IMR-90 (cell line): Measurements from ENCODE around the gene IFI27L2. TPM values are rescaled to one million over a fixed set of nuclear protein-coding genes. Genes with fewer than 3 reads are reported as not detected.

Experiments
- ATAC-seq: fragments of 200-7000 bp; cut with Tn5 transposase; 2 replicates; pipeline ENCODE4 v1.9.1; 2020; ENCODE audit warnings: low read depth, mild to moderate bottlenecking, moderate library complexity
- BruUV-seq: library from RNA; stranded (reverse); fragments of 400-500 nt; replicated peaks from 2 replicates; lab custom pipeline; 2021; lab: Mats Ljungman, UMichigan
- CTCF ChIA-PET: fragments of 300-600 bp; formaldehyde crosslinking; extraction: SDS; loops from one replicate; lab custom pipeline; 2021; ENCODE audit warnings: antibody characterized with exemption; lab: Yijun Ruan, JAX
- POLR2A ChIA-PET: fragments of 300-600 bp; sonication (Branson Sonifier 250); formaldehyde crosslinking; loops from one replicate; lab custom pipeline; 2022; ENCODE audit warnings: antibody characterized with exemption; ENCODE audit not compliant: unreplicated experiment; lab: Charles Lee
- DNase-seq: peaks from one replicate; pipeline ENCODE4 v3.0.0; 2013
- H2AFZ ChIP-seq: replicated peaks from 2 replicates; pipeline ENCODE3; 2013; ENCODE audit warnings: low read length, mild to moderate bottlenecking; ENCODE audit not compliant: poor library complexity
- H2AK5ac ChIP-seq: 2 replicates; pipeline ENCODE4 v1.6.1; 2013; ENCODE audit warnings: low read depth, low read length, inconsistent platforms
- H2AK9ac ChIP-seq: replicated peaks from 2 replicates; pipeline ENCODE3; 2013; ENCODE audit warnings: mild to moderate bottlenecking, low read depth, low read length, moderate library complexity; ENCODE audit not compliant: poor library complexity
- H2BK120ac ChIP-seq: 2 replicates; pipeline ENCODE4 v1.6.1; 2013; ENCODE audit warnings: low read depth, low read length, inconsistent platforms
- H2BK15ac ChIP-seq: 3 replicates; pipeline ENCODE4 v1.6.1; 2013; ENCODE audit warnings: low read depth, low read length, inconsistent platforms
- H2BK20ac ChIP-seq: 2 replicates; pipeline ENCODE4 v1.6.1; 2013; ENCODE audit warnings: low read depth, mild to moderate bottlenecking, inconsistent platforms, low read length, moderate library complexity
- H2BK5ac ChIP-seq: 2 replicates; pipeline ENCODE4 v1.6.1; 2013; ENCODE audit warnings: mild to moderate bottlenecking, low read depth, low read length, inconsistent platforms; ENCODE audit not compliant: poor library complexity, severe bottlenecking
- H3K14ac ChIP-seq: replicated peaks from 2 replicates; pipeline ENCODE4 v1.6.1; 2013; ENCODE audit warnings: low read depth, low read length, inconsistent platforms
- H3K18ac ChIP-seq: 2 replicates; pipeline ENCODE4 v1.6.1; 2013; ENCODE audit warnings: low read depth, low read length, control low read depth
- H3K23ac ChIP-seq: 2 replicates; pipeline ENCODE4 v1.6.1; 2013; ENCODE audit warnings: low read depth, low read length, inconsistent platforms
- H3K27ac ChIP-seq: 2 replicates; pipeline ENCODE4 v1.5.1; 2013; ENCODE audit warnings: mild to moderate bottlenecking, control low read depth, low read length; ENCODE audit not compliant: insufficient read depth
- H3K27me3 ChIP-seq: 2 replicates; pipeline ENCODE4 v1.6.1; 2013; ENCODE audit warnings: low read length; ENCODE audit not compliant: control insufficient read depth, insufficient read depth
- H3K36me3 ChIP-seq: 2 replicates; pipeline ENCODE4 v1.6.1; 2013; ENCODE audit warnings: low read length, mixed read lengths; ENCODE audit not compliant: control insufficient read depth, insufficient read depth
- H3K4ac ChIP-seq: 2 replicates; pipeline ENCODE4 v1.6.1; 2013; ENCODE audit warnings: low read depth, low read length, inconsistent platforms
- H3K4me1 ChIP-seq: 2 replicates; pipeline ENCODE4 v1.6.1; 2013; ENCODE audit warnings: low read length, mixed read lengths; ENCODE audit not compliant: control insufficient read depth, insufficient read depth
- H3K4me2 ChIP-seq: 2 replicates; pipeline ENCODE4 v1.6.1; 2013; ENCODE audit warnings: low read depth, mild to moderate bottlenecking, control low read depth, low read length, moderate library complexity
- H3K4me3 ChIP-seq: 2 replicates; pipeline ENCODE4 v1.5.1; 2013; ENCODE audit warnings: low read depth, mild to moderate bottlenecking, control low read depth, low read length, moderate library complexity; ENCODE audit not compliant: insufficient read depth
- H3K56ac ChIP-seq: 2 replicates; pipeline ENCODE4 v1.6.1; 2013; ENCODE audit warnings: low read length, inconsistent platforms; ENCODE audit not compliant: insufficient read depth; ENCODE audit errors: extremely low read depth
- H3K79me1 ChIP-seq, 2 experiments: 2 replicates each; pipeline ENCODE4 v1.6.1; 2013; ENCODE audit warnings: low read length in 2 of 2, inconsistent platforms in 1 of 2, low read depth in 1 of 2
- H3K9ac ChIP-seq: 2 replicates; pipeline ENCODE4 v1.6.1; 2013; ENCODE audit warnings: low read depth, low read length, control low read depth
- H3K9me1 ChIP-seq: 2 replicates; pipeline ENCODE4 v1.6.1; 2013; ENCODE audit warnings: low read length, inconsistent platforms; ENCODE audit not compliant: insufficient read depth
- H3K9me3 ChIP-seq: 2 replicates; pipeline ENCODE4 v1.6.1; 2013; ENCODE audit warnings: low read length; ENCODE audit not compliant: control insufficient read depth, insufficient read depth
- H4K20me1 ChIP-seq: 2 replicates; pipeline ENCODE4 v1.6.1; 2013; ENCODE audit warnings: low read length, inconsistent platforms; ENCODE audit not compliant: insufficient read depth
- H4K5ac ChIP-seq: 2 replicates; pipeline ENCODE4 v1.6.1; 2013; ENCODE audit warnings: mild to moderate bottlenecking, low read depth, low read length, control low read depth
- H4K8ac ChIP-seq, 2 experiments: 2 replicates each; pipeline ENCODE4 v1.6.1; 2013; ENCODE audit warnings: low read depth in 2 of 2, low read length in 2 of 2, control low read depth in 1 of 2, inconsistent platforms in 1 of 2
- H4K91ac ChIP-seq: 2 replicates; pipeline ENCODE4 v1.6.1; 2013; ENCODE audit warnings: low read depth, low read length, inconsistent platforms; ENCODE audit not compliant: insufficient read depth
- CEBPB ChIP-seq: IDR thresholded peaks from 2 replicates; pipeline ENCODE4 v1.6.1; 2012; ENCODE audit warnings: low read depth, low read length, improper control_type of control experiment
- CTCF ChIP-seq: conservative IDR thresholded peaks from 2 replicates; pipeline ENCODE4 v1.5.1; 2012; ENCODE audit warnings: mild to moderate bottlenecking, low read depth, low read length, improper control_type of control experiment
- ELK1 ChIP-seq: fragments of 150-350 bp; IDR thresholded peaks from 2 replicates; pipeline ENCODE4 v1.6.1; 2016; ENCODE audit warnings: low read depth, mild to moderate bottlenecking, low read length, moderate library complexity, borderline replicate concordance
- FOS ChIP-seq: fragments of 150-350 bp; IDR thresholded peaks from 2 replicates; pipeline ENCODE4 v1.6.1; 2016; ENCODE audit warnings: low read depth, low read length
- MAFK ChIP-seq: IDR thresholded peaks from 2 replicates; pipeline ENCODE4 v1.6.1; 2012; ENCODE audit warnings: low read depth, low read length, improper control_type of control experiment
- MAZ ChIP-seq: IDR thresholded peaks from 2 replicates; pipeline ENCODE4 v1.6.1; 2012; ENCODE audit warnings: low read depth, mild to moderate bottlenecking, low read length, improper control_type of control experiment, moderate library complexity, borderline replicate concordance
- MXI1 ChIP-seq: IDR thresholded peaks from 2 replicates; pipeline ENCODE4 v1.6.1; 2012; ENCODE audit warnings: low read depth, mild to moderate bottlenecking, low read length, moderate library complexity, borderline replicate concordance
- NFE2L2 ChIP-seq: fragments of 150-350 bp; IDR thresholded peaks from 2 replicates; pipeline ENCODE4 v1.6.1; 2016; ENCODE audit warnings: low read depth, mild to moderate bottlenecking, low read length
- POLR2A ChIP-seq: IDR thresholded peaks from 2 replicates; pipeline ENCODE4 v1.6.1; 2012; ENCODE audit warnings: mild to moderate bottlenecking, low read depth, low read length
- RAD21 ChIP-seq: IDR thresholded peaks from 2 replicates; pipeline ENCODE4 v1.6.1; 2012; ENCODE audit warnings: low read length, improper control_type of control experiment
- RCOR1 ChIP-seq: IDR thresholded peaks from 2 replicates; pipeline ENCODE4 v1.6.1; 2012; ENCODE audit warnings: mild to moderate bottlenecking, low read length, improper control_type of control experiment; ENCODE audit not compliant: insufficient replicate concordance
- RFX5 ChIP-seq: IDR thresholded peaks from 2 replicates; pipeline ENCODE4 v1.8.0; 2012; ENCODE audit warnings: low read depth, mild to moderate bottlenecking, low read length, moderate library complexity
- SMC3 ChIP-seq: fragments of 150-350 bp; IDR thresholded peaks from 2 replicates; pipeline ENCODE4 v1.6.1; 2016; ENCODE audit warnings: low read depth, mild to moderate bottlenecking, antibody characterized with exemption, low read length, moderate library complexity
- WGBS, 2 experiments: methylation state at CpG; one replicate each; pipeline versions ENCODE4 v1.1.5 to v1.1.7; 2013; ENCODE audit warnings: missing lambda C conversion rate in 2 of 2; ENCODE audit not compliant: insufficient read length in 1 of 2; ENCODE audit errors: extremely low coverage in 2 of 2; 5-methylcytosine and 5-hydroxymethylcytosine counted together
- dilution Hi-C: fragments of 300-500 bp; cut with HindIII; formaldehyde crosslinking; loops from one replicate; pipeline ENCODE4 v1.14.3; 2018; ENCODE audit warnings: low sequenced_read_pairs; ENCODE audit not compliant: unreplicated experiment
- in situ Hi-C: fragments of 300-500 bp; cut with MboI; formaldehyde crosslinking; loops from 3 replicates; pipeline ENCODE4 v1.14.3; 2019; ENCODE audit warnings: low sequenced_read_pairs, inconsistent platforms, mixed read lengths
- intact Hi-C: fragments of 100-400 bp; cut with micrococcal nuclease; formaldehyde crosslinking; loops from 2 replicates; pipeline ENCODE4 v1.10.0; 2022
- polyA plus RNA-seq, 3 experiments: library from polyadenylated mRNA; depleted of rRNA; stranded (reverse); fragments of >200 nt; gene quantifications; 2 replicates each; pipeline ENCODE4 v1.2.3, GENCODE V29; 2012; ENCODE audit warnings: low replicate concordance in 1 of 3
- total RNA-seq: library from RNA; depleted of rRNA; stranded (reverse); fragments of >200 nt; gene quantifications from 2 replicates; pipeline ENCODE4 v1.2.3, GENCODE V29; 2012

The IFI27L2 gene
- total and polyA plus RNA-seq, 2 of the 4 experiments (the other 2 are of a cell fraction) = 43.0 to 187 TPM

GRCh38 chr14:94113073-94113472 is 16.3 kb downstream of the IFI27L2 start (continued):
- no peak for TF ChIP-seq ELK1
- no peak for TF ChIP-seq MXI1

GRCh38 chr14:94112513-94113063 is 16.8 kb downstream of the IFI27L2 start:
- Histone ChIP-seq H3K18ac (no peak overlapping the region), H4K5ac (no peak overlapping the region), H3K79me1 (no peaks in the 10 kb centered on the region), H4K20me1 (no peaks in the 10 kb centered on the region), H3K23ac (no peak overlapping the region), H3K9me1 (0 out of 2 replicates have a peak, but pooled peaks cover 3% of the 10 kb centered on the region), H3K4me2 (no peak overlapping the region), H2BK5ac (no peak overlapping the region), H3K36me3 (no peaks in the 10 kb centered on the region), H4K8ac (no peak overlapping the region), H2AFZ (no peak overlapping the region), H3K4ac (no peak overlapping the region), H3K56ac (no peak overlapping the region), H2AK9ac (no peak overlapping the region), H3K4me1 (no peaks in the 10 kb centered on the region), H2BK20ac (no peak overlapping the region), H2BK120ac (no peak overlapping the region), H3K27me3 (peaks cover 13% of the 10 kb centered on the region; the same call in 1 of the 2 replicates), H3K4me3 (no peak overlapping the region), H3K14ac (no peak overlapping the region), H3K9ac (no peak overlapping the region), H2BK15ac (no peak overlapping the region), H3K9me3 (no peaks in the 10 kb centered on the region), H2AK5ac (no peak overlapping the region), H4K91ac (no peak overlapping the region), H3K27ac (no peak overlapping the region)
- ATAC-seq = no peak
- ChIA-PET CTCF (no interaction called here), POLR2A (no interaction called here)
- no peak for DNase-seq
- dilution Hi-C loops = no loop called here
- 60% methylated on average over 2 of the region's 6 CpGs; no CpG with 5 or more reads in 1 of the 2 experiments for WGBS, 2 experiments
- BruUV-seq = no TSS peak
- intact Hi-C loops = no loop called here
- in situ Hi-C loops = no loop called here
- no peak for TF ChIP-seq MAZ
- TF ChIP-seq POLR2A = no peak
- TF ChIP-seq SMC3 = no peak
- no peak for TF ChIP-seq RFX5
- TF ChIP-seq ELK1 = no peak
- no peak for TF ChIP-seq MAFK
- no peak for TF ChIP-seq NFE2L2
- TF ChIP-seq CTCF = no peak
- no peak for TF ChIP-seq CEBPB
- no peak for TF ChIP-seq RCOR1
- TF ChIP-seq FOS = no peak
- TF ChIP-seq RAD21 = no peak
- no peak for TF ChIP-seq MXI1
